Frontal cortex (tissue), 4 donors: ENCODE measurements around the gene GLB1L3. TPM values are rescaled to one million over a fixed set of nuclear protein-coding genes. Genes with fewer than 3 reads are reported as not detected.
"Not testable (repeated sequence)": the region's sequence is repeated elsewhere in the genome, so short reads cannot be mapped to it uniquely, and the experiment has no call there.

Source experiments
- DNase-seq, 2 donors: peaks; one replicate each; pipeline ENCODE4 v3.0.0; 2012; ENCODE audit warnings: low spot score in 2 of 2
- FAIRE-seq: peaks from 2 replicates; lab custom pipeline; 2012; peaks lifted over from hg19 to GRCh38; lab: Jason Lieb, UNC
- total RNA-seq: library from RNA; depleted of rRNA; stranded (reverse); fragments of >200 nt; gene quantifications from one replicate; pipeline ENCODE4 v1.2.3, GENCODE V29; 2014
- donor health status: control.
- donor health status: control.
- donor health status: control.

Gene GLB1L3
- total RNA-seq, 1 donor from 2014 or later, result 0.41 TPM

GRCh38 chr11:134248910-134249480 is 27.2 kb upstream of the GLB1L3 start:
- DNase-seq (no peak), FAIRE-seq (no peak)

GRCh38 chr11:134250246-134250645 is 25.9 kb upstream of the GLB1L3 start:
- no peak for FAIRE-seq

GRCh38 chr11:134250675-134251074 is 25.5 kb upstream of the GLB1L3 start:
- FAIRE-seq (no peak), DNase-seq (no peak)

More at GRCh38 chr11:134250246-134250645, 25.9 kb upstream of the GLB1L3 start:
- no peak for DNase-seq

GRCh38 chr11:134252346-134253187 is 23.6 kb upstream of the GLB1L3 start:
- DNase-seq (no peak), FAIRE-seq (no peak)

- peak; percentile 97 to 99 for DNase-seq
- FAIRE-seq, result no peak
These were observed 22.8 kb upstream of the GLB1L3 start, which contains the start of the genes ACAD8 and THYN1 for GRCh38 chr11:134253188-134253993. TSS of gene ACAD8 (plus strand) at chr11:134253568. CDS start at chr11:134253601, 33 bp downstream. TSS of gene THYN1 (minus strand) at chr11:134253352. CDS start at chr11:134252882, 470 bp downstream.

- DNase-seq (no peak), FAIRE-seq (no peak)
These were observed 21.6 kb upstream of the GLB1L3 start for GRCh38 chr11:134254433-134255183.

GRCh38 chr11:134255184-134255561 is 21.0 kb upstream of the GLB1L3 start:
- not testable (repeated sequence) for FAIRE-seq, DNase-seq

GRCh38 chr11:134257101-134257500 is 19.1 kb upstream of the GLB1L3 start:
- FAIRE-seq, result no peak

GRCh38 chr11:134258577-134258976 is 17.6 kb upstream of the GLB1L3 start:
- no peak for DNase-seq
- no peak for FAIRE-seq

More at GRCh38 chr11:134257101-134257500, 19.1 kb upstream of the GLB1L3 start:
- DNase-seq, result no peak

GRCh38 chr11:134260503-134260902 is 15.7 kb upstream of the GLB1L3 start:
- DNase-seq (no peak), FAIRE-seq (no peak)

GRCh38 chr11:134260983-134261382 is 15.2 kb upstream of the GLB1L3 start:
- DNase-seq (no peak), FAIRE-seq (no peak)

- DNase-seq (no peak), FAIRE-seq (no peak)
These were observed 14.3 kb upstream of the GLB1L3 start for GRCh38 chr11:134261626-134262488.

- FAIRE-seq, result no peak
- no peak for DNase-seq
These were observed 11.0 kb upstream of the GLB1L3 start for GRCh38 chr11:134264966-134265764.

GRCh38 chr11:134266440-134266839 is 9.7 kb upstream of the GLB1L3 start:
- no peak for DNase-seq
- no peak for FAIRE-seq

- no peak for FAIRE-seq
- DNase-seq, result no peak
These were observed 9.3 kb upstream of the GLB1L3 start for GRCh38 chr11:134266841-134267251.

GRCh38 chr11:134267461-134267860 is 8.7 kb upstream of the GLB1L3 start:
- no peak for DNase-seq
- FAIRE-seq, result no peak

GRCh38 chr11:134267966-134268365 is 8.2 kb upstream of the GLB1L3 start:
- DNase-seq (no peak), FAIRE-seq (no peak)

GRCh38 chr11:134270250-134270714 is 5.9 kb upstream of the GLB1L3 start:
- DNase-seq (no peak), FAIRE-seq (no peak)
